GM12878 (cell line): ENCODE data around the gene HOTAIR. TPM values are rescaled to one million over a fixed set of nuclear protein-coding genes. Genes with fewer than 3 reads are reported as not detected.

Experiments used
- ATAC-seq: fragments of 200-7000 bp; cut with Tn5 transposase; 3 replicates; pipeline ENCODE4 v1.9.1; 2020; ENCODE audit warnings: mild to moderate bottlenecking, moderate library complexity
- BruUV-seq: library from RNA; stranded (reverse); fragments of 400-500 nt; replicated peaks from 2 replicates; lab custom pipeline; 2021; lab: Mats Ljungman, UMichigan
- CTCF ChIA-PET: fragments of 300-600 bp; sonication (Branson Sonifier 250); formaldehyde crosslinking; extraction: SDS; loops from one replicate; lab custom pipeline; 2021; ENCODE audit warnings: inconsistent platforms; lab: Yijun Ruan, JAX
- POLR2A ChIA-PET: fragments of 350-600 bp; formaldehyde crosslinking; extraction: SDS; loops from one replicate; lab custom pipeline; 2021; ENCODE audit warnings: inconsistent platforms; lab: Charles Lee
- RAD21 ChIA-PET: fragments of 300-600 bp; sonication (Branson Sonifier 250); formaldehyde crosslinking; loops from one replicate; lab custom pipeline; 2023; ENCODE audit warnings: antibody characterized with exemption; ENCODE audit not compliant: unreplicated experiment; lab: Charles Lee
- SMC1A ChIA-PET: fragments of 300-600 bp; sonication (Branson Sonifier 250); formaldehyde crosslinking; loops from one replicate; lab custom pipeline; 2023; ENCODE audit not compliant: unreplicated experiment, uncharacterized antibody; lab: Charles Lee
- DNase-seq: peaks from one replicate; pipeline ENCODE4 v3.0.0-alpha.2; 2011; ENCODE audit warnings: low read depth, low spot score
- FAIRE-seq: peaks from 3 replicates; lab custom pipeline; 2011; peaks lifted over from hg19 to GRCh38; lab: Jason Lieb, UNC
- H2AFZ ChIP-seq: 2 replicates; pipeline ENCODE4 v1.6.0; 2011; ENCODE audit warnings: low read depth, low read length, control low read depth; ENCODE audit not compliant: control insufficient read depth
- H3K27ac ChIP-seq: 2 replicates; pipeline ENCODE4 v1.5.1; 2011; ENCODE audit warnings: control low read depth; ENCODE audit not compliant: control insufficient read depth, insufficient read depth
- H3K27me3 ChIP-seq, 2 experiments: replicated peaks in 1 of 2; 2 replicates each; pipeline versions ENCODE4 v1.6.0 to v1.6.1; 2011; ENCODE audit warnings: low read length in 1 of 2; ENCODE audit not compliant: control insufficient read depth in 2 of 2, insufficient read depth in 2 of 2
- H3K36me3 ChIP-seq, 2 experiments: 2 replicates each; pipeline ENCODE4 v1.5.1; 2011; ENCODE audit warnings: low read length in 1 of 2; ENCODE audit not compliant: control insufficient read depth in 2 of 2, insufficient read depth in 2 of 2
- H3K4me1 ChIP-seq: 2 replicates; pipeline ENCODE4 v1.6.1; 2011; ENCODE audit warnings: mild to moderate bottlenecking, low read length, moderate library complexity, mixed read lengths; ENCODE audit not compliant: control insufficient read depth, insufficient read depth
- H3K4me2 ChIP-seq: 2 replicates; pipeline ENCODE4 v1.6.0; 2011; ENCODE audit warnings: control low read depth; ENCODE audit not compliant: control insufficient read depth, insufficient read depth
- H3K4me3 ChIP-seq: fragments of 200-600 bp; sonication (generic); 2 replicates; pipeline ENCODE4 v1.5.1; 2016
- H3K79me2 ChIP-seq: 2 replicates; pipeline ENCODE4 v1.6.0; 2011; ENCODE audit warnings: low read length; ENCODE audit not compliant: control insufficient read depth, insufficient read depth
- H3K9ac ChIP-seq: 2 replicates; pipeline ENCODE4 v1.8.0; 2011; ENCODE audit warnings: low read length, control low read depth, mixed read lengths; ENCODE audit not compliant: control insufficient read depth, insufficient read depth
- H3K9me3 ChIP-seq: replicated peaks from 3 replicates; pipeline ENCODE4 v1.5.1; 2011; ENCODE audit warnings: mild to moderate bottlenecking, low read length; ENCODE audit not compliant: control insufficient read depth, insufficient read depth
- H4K20me1 ChIP-seq: 2 replicates; pipeline ENCODE4 v1.6.0; 2011; ENCODE audit not compliant: control insufficient read depth, insufficient read depth
- FOXM1 ChIP-seq: IDR thresholded peaks from 2 replicates; pipeline ENCODE4 v1.6.1; 2012; ENCODE audit warnings: low read depth, mild to moderate bottlenecking, inconsistent platforms, low read length, moderate library complexity
- SMC3 ChIP-seq: IDR thresholded peaks from 2 replicates; pipeline ENCODE4 v1.6.1; 2011; ENCODE audit warnings: low read length, improper control_type of control experiment, borderline replicate concordance
- SPI1 ChIP-seq: IDR thresholded peaks from 2 replicates; pipeline ENCODE4 v1.6.1; 2011; ENCODE audit warnings: low read depth, mild to moderate bottlenecking, low read length, moderate library complexity, borderline replicate concordance; ENCODE audit not compliant: insufficient read depth
- STAT1 ChIP-seq: fragments of 450-650 bp; conservative IDR thresholded peaks from 2 replicates; pipeline ENCODE4 v1.6.1; 2014; ENCODE audit warnings: antibody characterized with exemption, mild to moderate bottlenecking
- YBX1 ChIP-seq: fragments of 450-650 bp; IDR thresholded peaks from 2 replicates; pipeline ENCODE4 v1.6.1; 2016; ENCODE audit warnings: antibody characterized with exemption
- WGBS: methylation state at CpG from one replicate; pipeline ENCODE4 v1.1.6; 2016; ENCODE audit warnings: low lambda C conversion rate; ENCODE audit not compliant: insufficient replicate concordance, insufficient coverage; ENCODE audit errors: missing lambda C conversion rate; 5-methylcytosine and 5-hydroxymethylcytosine counted together
- in situ Hi-C: fragments of 300-500 bp; cut with MboI; formaldehyde crosslinking; loops from 9 replicates; pipeline ENCODE4 v1.14.3; 2018; ENCODE audit warnings: mixed read lengths
- intact Hi-C: fragments of 100-400 bp; cut with micrococcal nuclease; formaldehyde crosslinking; loops from one replicate; pipeline ENCODE4 v1.14.2; 2022; ENCODE audit not compliant: unreplicated experiment
- polyA plus RNA-seq, 11 experiments: library from polyadenylated mRNA; depleted of rRNA in 4 of 11; unstranded in 6 of 11; stranded (reverse) in 5 of 11; fragments of >200 nt; fragmentation: Nextera tagmentation in 4 of 11; fragmentation: Illumina TruSeq in 1 of 11; extraction: Ambion mirVana in 4 of 11; extraction: Trizol in 1 of 11; gene quantifications; 1 replicate in 1 of 11; 2 replicates in 10 of 11; pipeline versions ENCODE4 v1.2.1 to v1.2.3, GENCODE V29; 2011 to 2016; ENCODE audit warnings: inconsistent platforms in 2 of 11, missing spikeins in 2 of 11, low read depth in 1 of 11
- total RNA-seq, 4 experiments: library from RNA; depleted of rRNA in 3 of 4; stranded (reverse); fragments of >200 nt in 3 of 4; fragmentation: Illumina TruSeq in 1 of 4; extraction: Trizol in 1 of 4; gene quantifications; 2 replicates each; pipeline versions ENCODE4 v1.2.1 to v1.2.3, GENCODE V29; 2013 to 2021

HOTAIR gene
- total and polyA plus RNA-seq, 10 of the 15 experiments (the other 5 are each of a cell fraction or from before 2014, with no cell fraction given), result not detected

DNA sequence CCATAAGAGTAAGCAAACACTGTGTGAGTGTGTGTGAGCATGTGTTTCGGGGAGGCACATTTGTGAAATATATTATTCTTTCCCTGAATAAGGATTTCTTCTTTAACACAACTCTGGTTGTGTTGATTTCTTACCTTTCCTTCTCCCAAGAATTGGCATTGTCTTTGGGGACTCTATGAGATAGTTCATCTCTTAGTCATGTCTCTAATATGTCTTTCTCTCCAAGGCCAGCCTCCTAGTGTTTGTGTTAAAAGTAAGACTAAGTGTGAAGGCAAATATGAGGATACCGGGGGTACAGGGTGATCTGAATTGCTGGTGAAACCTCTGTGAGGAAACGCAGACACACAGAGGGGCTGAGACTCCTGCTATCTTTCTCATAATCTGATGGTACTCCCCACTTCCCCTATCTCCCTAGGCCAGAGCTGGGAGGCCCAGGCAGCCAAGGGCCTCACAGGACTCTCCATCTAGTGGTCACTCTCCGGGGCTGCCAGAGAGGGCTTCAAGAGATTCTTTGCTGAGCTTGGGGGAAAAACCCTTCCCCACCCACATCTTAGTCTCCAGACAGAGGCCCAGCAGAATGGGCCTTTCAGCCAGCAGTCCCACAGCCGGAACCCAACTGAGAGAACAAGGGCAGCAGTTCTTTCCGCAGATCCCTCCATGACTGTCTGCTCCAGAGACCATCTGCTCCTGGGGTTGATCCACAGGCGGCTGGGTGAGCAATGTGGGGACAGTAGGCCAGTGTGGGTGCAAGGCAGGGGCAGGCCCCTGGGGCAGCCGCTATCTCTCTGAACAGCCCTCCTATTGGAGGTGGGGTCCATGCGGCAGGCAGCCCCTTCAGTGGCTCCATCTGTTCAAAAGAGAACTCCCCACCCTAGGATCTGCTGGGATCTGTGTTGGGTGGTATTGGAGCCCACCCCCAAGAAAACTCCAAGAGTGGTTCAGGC is 25.8 kb downstream of the HOTAIR start:
- FAIRE-seq (no peak), DNase-seq (no peak), ATAC-seq (peak; percentile 26)
- H3K27ac ChIP-seq, result no peak overlapping the region
- no peaks in the 10 kb centered on the region for H3K4me1 ChIP-seq
- H2AFZ ChIP-seq, result no peak overlapping the region
- H3K79me2 ChIP-seq, result no peaks in the 10 kb centered on the region
- ChIA-PET SMC1A (no interaction called here), CTCF (no interaction called here), RAD21 (no interaction called here), POLR2A (no interaction called here)
- BruUV-seq, result no TSS peak
- intact Hi-C loops, result no loop called here
- H3K9ac ChIP-seq, result no peak overlapping the region
- in situ Hi-C loops, result no loop called here
- no peaks in the 10 kb centered on the region for H3K36me3 ChIP-seq
- no peaks in the 10 kb centered on the region for H3K9me3 ChIP-seq
- no peak overlapping the region for H3K4me3 ChIP-seq
- no peaks in the 10 kb centered on the region for H4K20me1 ChIP-seq
- no peak overlapping the region for H3K4me2 ChIP-seq
- WGBS, result 15% methylated on average over 9 of the region's 9 CpGs
- no peak for TF ChIP-seq SMC3
- TF ChIP-seq SPI1, result peak; percentile 19; the same call in 1 of the 2 replicates
- H3K27me3 ChIP-seq, result peaks cover 34 to 39% of the 10 kb centered on the region in 2 experiments

DNA sequence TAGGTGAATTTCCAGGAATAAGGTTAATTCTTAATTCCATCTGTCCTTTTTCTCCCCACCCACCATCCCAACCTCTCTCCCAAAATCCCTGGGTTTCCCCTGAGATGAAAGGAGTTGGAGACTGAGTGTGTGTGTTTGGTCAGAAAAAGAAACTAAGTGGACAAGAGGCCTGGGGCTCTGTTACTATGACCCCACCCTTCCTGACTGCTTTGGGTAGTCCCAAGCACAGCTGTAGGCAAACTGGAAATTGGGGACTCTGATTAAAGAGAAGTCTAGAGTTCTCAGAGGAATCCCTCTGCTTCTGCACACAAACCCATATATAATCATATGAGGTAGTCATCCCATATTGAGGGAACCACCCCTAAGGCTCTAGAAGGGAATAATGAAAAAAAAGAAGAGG is 27.0 kb downstream of the HOTAIR start:
- Histone ChIP-seq H3K27ac (no peak overlapping the region), H3K4me1 (no peaks in the 10 kb centered on the region), H3K9me3 (no peaks in the 10 kb centered on the region), H3K79me2 (no peaks in the 10 kb centered on the region), H3K4me2 (no peak overlapping the region), H4K20me1 (no peaks in the 10 kb centered on the region), H3K36me3 (no peaks in the 10 kb centered on the region), H3K27me3 (peaks cover 29 to 39% of the 10 kb centered on the region in 2 experiments), H3K4me3 (no peak overlapping the region), H2AFZ (no peak overlapping the region), H3K9ac (no peak overlapping the region)
- DNase-seq, result no peak
- in situ Hi-C loops, result no loop called here
- TF ChIP-seq STAT1, result no peak
- no peak for TF ChIP-seq FOXM1
- TF ChIP-seq YBX1, result no peak
- SMC1A ChIA-PET, result no interaction called here
- intact Hi-C loops, result no loop called here
- no peak for FAIRE-seq
- CTCF ChIA-PET, result no interaction called here
- RAD21 ChIA-PET, result no interaction called here
- POLR2A ChIA-PET, result no interaction called here
- no TSS peak for BruUV-seq
- no peak for ATAC-seq
